ENCODE measurements around the gene PLEKHG5.

DNA sequence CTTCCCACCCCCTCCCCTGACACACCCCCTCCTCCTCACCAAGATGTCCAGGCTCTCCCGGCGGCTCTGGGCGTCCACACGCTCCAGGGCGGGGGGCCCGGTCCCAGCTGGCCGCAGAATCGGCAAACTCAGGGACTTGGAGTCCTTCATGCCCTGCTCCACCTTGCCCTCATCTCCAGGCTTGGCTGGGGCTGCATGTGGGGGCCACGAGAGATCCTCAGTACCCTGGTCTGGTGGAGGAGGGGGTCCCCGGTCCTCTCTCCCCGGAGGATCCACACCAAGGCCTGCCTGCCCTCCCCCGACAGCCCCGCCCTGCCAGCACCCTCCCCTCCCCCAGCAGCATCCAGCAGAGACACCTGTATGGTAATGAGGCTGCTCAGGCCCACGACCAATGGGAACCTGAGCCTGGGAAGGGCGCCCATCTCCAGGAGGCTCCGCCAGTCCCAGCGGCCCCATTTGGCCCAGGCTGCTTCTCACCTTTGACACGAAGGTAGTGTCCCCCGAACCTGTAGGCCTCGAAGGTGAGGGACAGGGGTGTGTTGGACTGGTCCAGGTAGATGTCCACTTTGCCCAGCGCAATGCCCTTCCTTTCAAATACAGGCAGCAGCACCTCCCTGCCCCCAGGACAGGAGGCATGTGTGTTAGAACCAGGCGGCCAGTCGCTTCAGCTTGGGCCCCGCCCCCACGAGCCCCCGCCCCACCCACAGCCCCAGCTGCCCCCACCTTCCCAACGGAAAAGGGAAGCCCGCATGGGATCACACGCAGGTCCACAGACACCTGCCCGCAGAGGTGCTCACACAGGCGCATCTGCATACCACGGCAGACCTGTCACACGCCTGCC is 17.3 kb downstream of the PLEKHG5 start:
- TF ChIP-seq CTCF (IDR thresholded peaks at IDR 0.05; ENCODE audit: insufficient read depth, low read length, poor library complexity, severe bottlenecking), result no peak
- no peak for TF ChIP-seq EZH2phosphoT487 (conservative IDR thresholded peaks at IDR 0.05; ENCODE audit: low read length)
